GM19025 (cell line): ENCODE measurements around the gene OSBPL9.
A peak's percentile ranks its signal among the peaks of the same experiment; 100 is the strongest.

Source experiments
- ATAC-seq: cut with Tn5 transposase; IDR thresholded peaks from one replicate; pipeline ENCODE4 v1.9.1; 2021; ENCODE audit warnings: mild to moderate bottlenecking, low read depth, moderate library complexity; ENCODE audit not compliant: unreplicated experiment

OSBPL9 gene, protein sequence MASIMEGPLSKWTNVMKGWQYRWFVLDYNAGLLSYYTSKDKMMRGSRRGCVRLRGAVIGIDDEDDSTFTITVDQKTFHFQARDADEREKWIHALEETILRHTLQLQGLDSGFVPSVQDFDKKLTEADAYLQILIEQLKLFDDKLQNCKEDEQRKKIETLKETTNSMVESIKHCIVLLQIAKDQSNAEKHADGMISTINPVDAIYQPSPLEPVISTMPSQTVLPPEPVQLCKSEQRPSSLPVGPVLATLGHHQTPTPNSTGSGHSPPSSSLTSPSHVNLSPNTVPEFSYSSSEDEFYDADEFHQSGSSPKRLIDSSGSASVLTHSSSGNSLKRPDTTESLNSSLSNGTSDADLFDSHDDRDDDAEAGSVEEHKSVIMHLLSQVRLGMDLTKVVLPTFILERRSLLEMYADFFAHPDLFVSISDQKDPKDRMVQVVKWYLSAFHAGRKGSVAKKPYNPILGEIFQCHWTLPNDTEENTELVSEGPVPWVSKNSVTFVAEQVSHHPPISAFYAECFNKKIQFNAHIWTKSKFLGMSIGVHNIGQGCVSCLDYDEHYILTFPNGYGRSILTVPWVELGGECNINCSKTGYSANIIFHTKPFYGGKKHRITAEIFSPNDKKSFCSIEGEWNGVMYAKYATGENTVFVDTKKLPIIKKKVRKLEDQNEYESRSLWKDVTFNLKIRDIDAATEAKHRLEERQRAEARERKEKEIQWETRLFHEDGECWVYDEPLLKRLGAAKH

GRCh38 chr1:51616903-51617708, at the start of gene OSBPL9:
TSS of gene OSBPL9 (plus strand) at chr1:51617092. CDS start at chr1:51617111, 19 bp downstream.
- ATAC-seq, result peak; percentile 89

DNA sequence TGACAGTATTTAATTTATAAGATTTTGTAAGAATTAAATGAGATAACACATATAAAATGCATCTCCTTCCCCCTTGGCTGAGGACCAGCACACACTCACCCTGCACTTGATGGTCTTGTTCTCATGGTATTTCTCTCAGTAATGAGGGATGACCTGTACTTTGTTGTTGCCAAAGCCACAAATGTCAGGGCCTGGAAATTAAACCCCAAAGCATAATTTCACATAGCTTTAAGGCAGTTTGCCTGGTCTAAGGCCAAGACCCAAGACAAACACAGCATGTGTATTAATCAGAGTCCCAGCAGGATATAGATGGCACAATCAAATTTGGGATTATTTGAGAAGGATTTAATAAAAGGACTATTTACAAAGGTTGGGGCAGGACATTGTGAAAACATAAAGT, 49.2 kb upstream of the OSBPL9 start:
- ATAC-seq, result no peak

GRCh38 chr1:51568231-51568935, 48.5 kb upstream of the OSBPL9 start:
- ATAC-seq, result no peak

DNA sequence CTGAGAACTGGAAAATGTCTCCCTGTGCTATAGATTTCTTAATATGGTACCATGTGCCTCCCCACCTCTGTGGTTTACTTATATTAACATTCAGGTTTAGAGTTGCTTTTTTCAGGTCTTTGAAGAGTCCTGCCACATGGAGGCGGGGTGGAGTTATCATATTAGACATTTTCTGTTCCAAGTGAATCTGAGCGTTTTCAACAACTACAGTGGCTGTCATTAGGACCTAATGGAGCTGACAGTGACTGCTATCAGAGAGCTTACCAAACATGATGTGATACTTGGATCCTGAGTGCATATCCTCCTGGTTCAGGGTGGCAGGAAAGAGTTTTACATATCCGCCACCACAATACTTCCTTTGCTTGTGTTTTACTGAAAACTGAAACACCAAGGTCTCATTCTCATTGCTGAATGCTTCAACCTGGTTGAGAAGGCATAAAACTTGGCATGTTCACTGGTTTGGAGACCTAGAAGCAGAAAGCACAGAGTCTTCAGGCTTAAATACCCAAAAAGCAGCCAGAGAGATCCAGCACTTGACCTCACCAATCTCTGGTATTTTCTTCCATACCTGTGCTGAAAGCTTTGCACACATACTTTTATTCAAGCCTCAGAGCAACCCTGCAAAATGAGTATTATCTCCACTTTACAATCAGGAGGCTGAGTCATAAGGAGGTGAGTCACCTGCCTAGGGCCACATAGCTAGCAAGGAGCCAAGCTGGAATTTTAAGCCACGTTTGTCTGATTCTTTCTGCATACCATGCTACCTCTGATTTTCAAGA, 47.4 kb upstream of the OSBPL9 start:
- peak; percentile 75 for ATAC-seq

- no peak for ATAC-seq
Measured at GRCh38 chr1:51570063-51570710, 46.7 kb upstream of the OSBPL9 start.

DNA sequence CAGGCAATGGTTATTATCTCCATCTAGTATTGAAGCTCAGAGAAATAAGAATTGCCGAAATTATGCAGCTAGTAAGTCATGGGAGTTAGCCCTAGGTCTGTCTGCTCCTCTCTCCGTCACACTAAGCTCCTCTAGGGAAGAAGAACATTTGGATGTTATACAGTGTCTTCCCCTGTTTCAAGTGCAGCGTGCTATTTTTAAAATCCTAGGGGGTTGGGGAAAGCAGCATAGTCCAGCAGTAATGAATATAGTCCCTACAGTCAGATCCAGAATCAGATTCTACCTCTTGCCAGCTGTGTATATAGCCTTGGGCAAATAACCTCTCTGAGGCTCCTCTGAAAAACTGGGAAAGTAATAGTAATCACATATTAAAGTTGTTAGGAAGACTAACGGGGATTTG, 44.5 kb upstream of the OSBPL9 start:
- no peak for ATAC-seq

DNA sequence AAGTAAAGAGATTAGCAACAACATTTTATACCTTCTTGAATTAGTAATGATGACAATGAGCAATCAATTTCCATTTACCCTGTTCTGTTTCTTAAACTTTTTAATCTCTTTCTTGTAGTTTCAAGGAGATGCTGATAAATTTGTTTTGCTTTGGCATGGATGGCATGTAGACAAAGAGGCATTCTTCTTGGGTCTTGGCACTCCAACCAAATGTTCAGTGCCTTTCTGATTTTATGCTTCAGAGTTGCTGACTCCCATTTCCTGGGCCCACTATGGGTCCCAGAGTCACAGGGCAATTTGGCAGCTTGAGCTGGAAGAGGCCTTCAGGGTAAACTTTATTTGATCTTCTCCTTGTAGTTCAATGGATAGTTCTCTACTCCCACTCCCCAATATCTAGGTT, 42.1 kb upstream of the OSBPL9 start:
- ATAC-seq, result no peak

- no peak for ATAC-seq
Measured at GRCh38 chr1:51575406-51576084, 41.3 kb upstream of the OSBPL9 start.

GRCh38 chr1:51576085-51576444, 40.8 kb upstream of the OSBPL9 start:
- ATAC-seq, result no peak

DNA sequence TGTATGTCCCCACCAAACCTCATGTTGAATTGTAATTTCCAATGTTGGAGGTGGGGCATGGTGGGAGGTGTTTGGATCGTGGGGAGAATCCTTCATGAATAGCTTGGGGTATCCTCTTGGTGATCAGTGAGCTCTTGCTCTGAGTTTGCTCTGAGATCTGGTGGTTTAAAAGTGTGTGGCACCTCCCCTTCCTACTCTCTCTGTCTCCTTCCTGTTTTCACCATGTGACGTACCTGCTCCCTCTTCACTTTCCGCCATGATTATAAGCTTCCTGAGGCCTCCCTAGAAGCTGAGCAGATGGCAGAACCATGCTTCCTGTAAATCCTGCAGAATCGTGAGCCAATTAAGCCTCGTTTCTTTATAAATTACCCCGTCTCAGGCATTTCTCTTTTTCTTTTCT, 40.0 kb upstream of the OSBPL9 start:
- no peak for ATAC-seq

- peak; percentile 86 for ATAC-seq
Measured at GRCh38 chr1:51578383-51579109, 38.3 kb upstream of the OSBPL9 start.

DNA sequence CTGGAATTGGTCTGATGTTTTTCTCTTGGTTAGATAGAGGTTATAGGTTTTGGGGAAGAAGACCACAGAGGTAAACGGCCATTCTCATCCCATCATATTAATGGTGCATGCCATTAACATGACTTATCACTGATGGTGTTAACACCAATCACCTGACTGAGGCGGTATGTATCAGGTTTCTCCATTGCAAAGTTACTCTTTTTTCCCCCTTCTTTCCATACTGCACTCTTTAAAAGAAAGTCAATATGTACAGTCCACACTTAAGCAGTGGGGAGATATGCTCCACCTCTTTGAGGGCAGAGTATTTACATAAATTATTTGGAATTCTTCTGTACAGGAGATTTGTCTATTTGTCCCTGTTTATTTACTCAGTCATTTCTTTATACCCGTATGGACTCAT, 35.7 kb upstream of the OSBPL9 start:
- ATAC-seq, result no peak

- ATAC-seq, result no peak
Measured at GRCh38 chr1:51583532-51583931, 33.4 kb upstream of the OSBPL9 start.

GRCh38 chr1:51584021-51584420, 32.9 kb upstream of the OSBPL9 start:
- no peak for ATAC-seq

- no peak for ATAC-seq
Measured at GRCh38 chr1:51592711-51593110, 24.2 kb upstream of the OSBPL9 start.

- ATAC-seq, result no peak
Measured at GRCh38 chr1:51594716-51595115, 22.2 kb upstream of the OSBPL9 start.

GRCh38 chr1:51600529-51600928, 16.4 kb upstream of the OSBPL9 start:
- ATAC-seq, result no peak

GRCh38 chr1:51600965-51601364, 15.9 kb upstream of the OSBPL9 start:
- ATAC-seq, result no peak
